H1 (cell line): ENCODE data around the gene ASB8. TPM values are rescaled to one million over a fixed set of nuclear protein-coding genes. Genes with fewer than 3 reads are reported as not detected.

Source experiments
- CTCF ChIA-PET: fragments of 300-600 bp; sonication (Branson Sonifier 250); formaldehyde crosslinking; loops from one replicate; lab custom pipeline; 2021; ENCODE audit not compliant: partially characterized antibody; lab: Charles Lee
- POLR2A ChIA-PET: fragments of 300-600 bp; sonication (Branson Sonifier 250); formaldehyde crosslinking; loops from one replicate; lab custom pipeline; 2021; ENCODE audit warnings: inconsistent platforms; ENCODE audit not compliant: partially characterized antibody; lab: Charles Lee
- DNase-seq, 2 experiments: peaks; one replicate each; pipeline versions ENCODE4 v3.0.0 to v3.0.0-alpha.2; 2010 to 2022; ENCODE audit warnings: low spot score in 2 of 2, low read depth in 1 of 2, mixed read lengths in 1 of 2
- FAIRE-seq: peaks from 2 replicates; lab custom pipeline; 2011; peaks lifted over from hg19 to GRCh38; lab: Jason Lieb, UNC
- H2AFZ ChIP-seq: 2 replicates; pipeline ENCODE4 v1.8.1; 2012; ENCODE audit warnings: low read length, inconsistent platforms
- H2AK5ac ChIP-seq: 2 replicates; pipeline ENCODE4 v1.6.1; 2013; ENCODE audit warnings: low read depth, low read length
- H2BK120ac ChIP-seq: replicated peaks from 2 replicates; pipeline ENCODE3; 2013; ENCODE audit warnings: low read depth, low read length, inconsistent platforms
- H2BK12ac ChIP-seq: 2 replicates; pipeline ENCODE4 v1.6.1; 2013; ENCODE audit warnings: low read depth, low read length
- H2BK15ac ChIP-seq: 2 replicates; pipeline ENCODE4 v1.6.1; 2013; ENCODE audit warnings: low read length
- H2BK20ac ChIP-seq: 2 replicates; pipeline ENCODE4 v1.6.1; 2013; ENCODE audit warnings: low read length
- H2BK5ac ChIP-seq: 2 replicates; pipeline ENCODE4 v1.6.1; 2013; ENCODE audit warnings: low read depth, low read length
- H3K14ac ChIP-seq: 2 replicates; pipeline ENCODE4 v1.6.1; 2013; ENCODE audit warnings: inconsistent platforms; ENCODE audit not compliant: insufficient read length
- H3K18ac ChIP-seq: 2 replicates; pipeline ENCODE4 v1.6.1; 2013; ENCODE audit warnings: low read length; ENCODE audit errors: extremely low read depth
- H3K23ac ChIP-seq: 2 replicates; pipeline ENCODE4 v1.6.1; 2013; ENCODE audit warnings: inconsistent platforms; ENCODE audit not compliant: insufficient read length
- H3K23me2 ChIP-seq: 2 replicates; pipeline ENCODE4 v1.6.1; 2013; ENCODE audit warnings: low read depth, low read length
- H3K27ac ChIP-seq: 2 replicates; pipeline ENCODE4 v1.6.1; 2011; ENCODE audit warnings: low read depth, low read length, inconsistent platforms
- H3K27me3 ChIP-seq, 4 experiments: replicated peaks in 1 of 4; 1 replicate in 1 of 4; 2 replicates in 3 of 4; pipeline versions ENCODE4 v1.6.1 to v1.8.1; 2011 to 2013; ENCODE audit warnings: low read length in 3 of 4, mild to moderate bottlenecking in 3 of 4, inconsistent platforms in 2 of 4, mixed read lengths in 2 of 4, moderate library complexity in 1 of 4; ENCODE audit not compliant: control insufficient read depth in 3 of 4, insufficient read depth in 3 of 4; ENCODE audit errors: extremely low read depth in 1 of 4
- H3K36me3 ChIP-seq, 4 experiments: 2 replicates each; pipeline versions ENCODE4 v1.6.1 to v1.8.1; 2011 to 2013; ENCODE audit warnings: mild to moderate bottlenecking in 4 of 4, low read length in 3 of 4, moderate library complexity in 2 of 4, control low read depth in 1 of 4, inconsistent platforms in 1 of 4; ENCODE audit not compliant: insufficient read depth in 4 of 4, control insufficient read depth in 2 of 4
- H3K4ac ChIP-seq: replicated peaks from 2 replicates; pipeline ENCODE3; 2013; ENCODE audit warnings: low read length, low read depth, mixed read lengths, inconsistent platforms; ENCODE audit not compliant: insufficient read length
- H3K4me1 ChIP-seq, 4 experiments: replicated peaks in 1 of 4; 1 replicate in 1 of 4; 2 replicates in 3 of 4; pipeline versions ENCODE4 v1.6.1 to v1.8.1; 2011 to 2013; ENCODE audit warnings: low read length in 3 of 4, inconsistent platforms in 2 of 4, mixed read lengths in 1 of 4; ENCODE audit not compliant: insufficient read depth in 4 of 4, control insufficient read depth in 3 of 4
- H3K4me2 ChIP-seq, 2 experiments: 2 replicates each; pipeline versions ENCODE4 v1.6.1 to v1.8.1; 2011 to 2013; ENCODE audit warnings: low read depth in 2 of 2, low read length in 2 of 2, control low read depth in 1 of 2, inconsistent platforms in 1 of 2, mild to moderate bottlenecking in 1 of 2; ENCODE audit not compliant: insufficient read depth in 1 of 2
- H3K4me3 ChIP-seq, 4 experiments: fragments of 200-600, 300-600 bp in 1 of 4; sonication (generic), shearing (Covaris generic), sonication (Bioruptor Twin) in 1 of 4; 2 replicates each; pipeline versions ENCODE4 v1.5.1 to v1.8.1; 2011 to 2016; ENCODE audit warnings: low read length in 4 of 4, low read depth in 3 of 4, control low read depth in 2 of 4, inconsistent platforms in 2 of 4, mild to moderate bottlenecking in 2 of 4, mixed read lengths in 1 of 4, moderate library complexity in 1 of 4; ENCODE audit not compliant: insufficient read depth in 2 of 4; ENCODE audit errors: extremely low read depth in 1 of 4
- H3K56ac ChIP-seq: replicated peaks from 2 replicates; pipeline ENCODE3; 2013; ENCODE audit warnings: low read depth, mild to moderate bottlenecking, mixed read lengths, low read length, inconsistent platforms; ENCODE audit not compliant: insufficient read length
- H3K79me1 ChIP-seq: 2 replicates; pipeline ENCODE4 v1.6.1; 2013; ENCODE audit warnings: low read depth, low read length, control low read depth
- H3K79me2 ChIP-seq, 2 experiments: 2 replicates each; pipeline versions ENCODE4 v1.6.1 to v1.8.1; 2012 to 2013; ENCODE audit warnings: low read length in 2 of 2, mild to moderate bottlenecking in 2 of 2, inconsistent platforms in 1 of 2; ENCODE audit not compliant: insufficient read depth in 2 of 2, control insufficient read depth in 1 of 2
- H3K9ac ChIP-seq, 4 experiments: replicated peaks in 1 of 4; 1 replicate in 1 of 4; 2 replicates in 3 of 4; pipeline versions ENCODE4 v1.6.1 to v1.8.1; 2011 to 2013; ENCODE audit warnings: low read depth in 3 of 4, low read length in 3 of 4, control low read depth in 2 of 4, mild to moderate bottlenecking in 2 of 4, moderate library complexity in 2 of 4, inconsistent platforms in 1 of 4; ENCODE audit errors: extremely low read depth in 1 of 4
- H3K9me3 ChIP-seq, 2 experiments: 2 replicates each; pipeline versions ENCODE4 v1.6.1 to v1.8.1; 2012 to 2013; ENCODE audit warnings: mild to moderate bottlenecking in 2 of 2, moderate library complexity in 2 of 2, control low read depth in 1 of 2, inconsistent platforms in 1 of 2, low read depth in 1 of 2, low read length in 1 of 2, mixed read lengths in 1 of 2; ENCODE audit not compliant: insufficient read depth in 2 of 2
- H4K20me1 ChIP-seq, 2 experiments: replicated peaks in 1 of 2; 2 replicates each; pipeline versions ENCODE3 to v1.8.1; 2011 to 2013; ENCODE audit warnings: inconsistent platforms in 2 of 2, low read length in 2 of 2, mild to moderate bottlenecking in 1 of 2; ENCODE audit not compliant: insufficient read depth in 2 of 2, control insufficient read depth in 1 of 2
- H4K5ac ChIP-seq: 2 replicates; pipeline ENCODE4 v1.6.1; 2013; ENCODE audit warnings: low read length, low read depth, mixed read lengths, inconsistent platforms; ENCODE audit not compliant: insufficient read length
- H4K8ac ChIP-seq: 2 replicates; pipeline ENCODE4 v1.8.0; 2013; ENCODE audit warnings: mild to moderate bottlenecking, moderate library complexity, low read length, inconsistent platforms; ENCODE audit not compliant: insufficient read depth; ENCODE audit errors: extremely low read depth
- H4K91ac ChIP-seq: replicated peaks from 2 replicates; pipeline ENCODE3; 2013; ENCODE audit warnings: low read length, mixed read lengths, inconsistent platforms; ENCODE audit not compliant: insufficient read length
- ATF2 ChIP-seq: IDR thresholded peaks from 2 replicates; pipeline ENCODE4 v1.6.1; 2012; ENCODE audit warnings: low read length, inconsistent platforms
- CBX5 ChIP-seq: fragments of 300-800, 300-1000 bp; sonication (generic); IDR thresholded peaks from 2 replicates; pipeline ENCODE4 v1.7.1; 2016; ENCODE audit warnings: antibody characterized with exemption, low read length, low read depth
- JUND ChIP-seq: IDR thresholded peaks from 2 replicates; pipeline ENCODE4 v1.6.1; 2011; ENCODE audit warnings: mild to moderate bottlenecking, improper control_type of control experiment, low read length
- MAX ChIP-seq: IDR thresholded peaks from 2 replicates; pipeline ENCODE4 v1.6.1; 2012; ENCODE audit warnings: inconsistent platforms
- RBBP5 ChIP-seq: IDR thresholded peaks from 2 replicates; pipeline ENCODE4 v1.7.1; 2012; ENCODE audit warnings: low read depth, mild to moderate bottlenecking, inconsistent platforms, low read length, moderate library complexity, borderline replicate concordance
- RXRA ChIP-seq: IDR thresholded peaks from 2 replicates; pipeline ENCODE4 v1.6.1; 2011; ENCODE audit warnings: low read depth, mild to moderate bottlenecking, low read length, moderate library complexity; ENCODE audit not compliant: insufficient read depth
- TBP ChIP-seq: IDR thresholded peaks from 2 replicates; pipeline ENCODE4 v1.6.1; 2011; ENCODE audit warnings: low read depth, low read length, improper control_type of control experiment
- WGBS, 2 experiments: shearing (Covaris generic) in 1 of 2; methylation state at CpG; one replicate each; pipeline versions ENCODE4 v1.1.6 to v1.1.7; 2013 to 2015; ENCODE audit warnings: low lambda C conversion rate in 2 of 2, mixed read lengths in 2 of 2, inconsistent platforms in 1 of 2, low coverage in 1 of 2, missing lambda C conversion rate in 1 of 2; ENCODE audit not compliant: insufficient replicate concordance in 2 of 2, insufficient coverage in 1 of 2, insufficient read length in 1 of 2; ENCODE audit errors: extremely low coverage in 1 of 2, missing lambda C conversion rate in 1 of 2; 5-methylcytosine and 5-hydroxymethylcytosine counted together
- polyA plus RNA-seq, 7 experiments: library from polyadenylated mRNA; depleted of rRNA in 3 of 7; stranded (reverse) in 5 of 7; unstranded in 2 of 7; fragments of >200 nt in 5 of 7; fragments of 200-250 nt in 2 of 7; gene quantifications; 1 replicate in 5 of 7; 2 replicates in 1 of 7; 4 replicates in 1 of 7; pipeline versions ENCODE4 v1.2.1 to v1.2.3, GENCODE V29; 2011 to 2013; ENCODE audit warnings: missing spikeins in 2 of 7, mixed read lengths in 2 of 7
- total RNA-seq: library from RNA; stranded (reverse); fragmentation: NEBNext Ultra II Directional; extraction: Animal tissue kit (Norgen Biotek cat#: 25700); gene quantifications from 2 replicates; pipeline ENCODE4 v1.2.1, GENCODE V29; 2021
- TF ChIP-seq, protein P1 (sequence below): IDR thresholded peaks from 2 replicates; pipeline ENCODE4 v1.6.1; 2011; ENCODE audit warnings: low read depth, mild to moderate bottlenecking, low read length; ENCODE audit not compliant: insufficient read depth

The ASB8 gene
- total and polyA plus RNA-seq, 2 of the 8 experiments (the other 6 are each of a cell fraction or from before 2014, with no cell fraction given) = 3.8 to 8.3 TPM

- no peaks in the 10 kb centered on the region for H3K9me3 ChIP-seq
- no peak overlapping the region for H2BK15ac ChIP-seq
- no peak overlapping the region for H4K5ac ChIP-seq
- H3K4me1 ChIP-seq = no peaks in the 10 kb centered on the region
- TF ChIP-seq RBBP5 (no peak), TBP (no peak), ATF2 (no peak), JUND (no peak), RXRA (no peak), CBX5 (no peak), MAX (no peak)
- TF ChIP-seq, protein P1, sequence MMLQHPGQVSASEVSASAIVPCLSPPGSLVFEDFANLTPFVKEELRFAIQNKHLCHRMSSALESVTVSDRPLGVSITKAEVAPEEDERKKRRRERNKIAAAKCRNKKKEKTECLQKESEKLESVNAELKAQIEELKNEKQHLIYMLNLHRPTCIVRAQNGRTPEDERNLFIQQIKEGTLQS = no peak
- POLR2A ChIA-PET = interaction anchor here (1.5 to 2.2 kb wide), 3 partner anchors 7 to 25 kb away, joined by 3 to 6 read pairs (median 5); partner anchors contain the start of gene SENP1
- no peak overlapping the region for H3K4me2 ChIP-seq
- H2BK12ac ChIP-seq = no peak overlapping the region
- H2AFZ ChIP-seq = no peak overlapping the region
- CTCF ChIA-PET = no interaction called here
- H3K79me2 ChIP-seq = 0 out of 4 replicates have a peak, but pooled peaks cover 0 to 2% of the 10 kb centered on the region in 2 experiments
- H3K23ac ChIP-seq = no peak overlapping the region
- no peak overlapping the region for H3K4ac ChIP-seq
- no peak overlapping the region for H2BK5ac ChIP-seq
- no peaks in the 10 kb centered on the region for H3K27me3 ChIP-seq
- H3K27ac ChIP-seq = no peak overlapping the region
- H3K56ac ChIP-seq = no peak overlapping the region
- FAIRE-seq (no peak), DNase-seq (no peak)
- no peak overlapping the region for H3K4me3 ChIP-seq
- H4K20me1 ChIP-seq = peaks cover 0 to 5% of the 10 kb centered on the region in 2 experiments
- no peaks in the 10 kb centered on the region for H3K23me2 ChIP-seq
- no peak overlapping the region for H3K9ac ChIP-seq
- H2BK20ac ChIP-seq = no peak overlapping the region
- H3K18ac ChIP-seq = no peak overlapping the region
- H2BK120ac ChIP-seq = no peak overlapping the region
- no peak overlapping the region for H4K8ac ChIP-seq
- no peak overlapping the region for H2AK5ac ChIP-seq
- peaks cover 22 to 86% (median 63%) of the 10 kb centered on the region in 4 experiments for H3K36me3 ChIP-seq
- H3K14ac ChIP-seq = no peak overlapping the region
- H4K91ac ChIP-seq = no peak overlapping the region
- H3K79me1 ChIP-seq = no peaks in the 10 kb centered on the region; the same call in 1 of the 2 replicates
- 100% methylated on average over 2 of the region's 2 CpGs; no CpG with 5 or more reads in 1 of the 2 experiments for WGBS, 2 experiments
Measured at GRCh38 chr12:48131517-48131916, 25.8 kb downstream of the ASB8 start.
